HEK293 (cell line): ENCODE results near the gene PTCHD4.

ENCODE experiments used
- CTCF ChIA-PET: fragments of 350-600 bp; formaldehyde crosslinking; extraction: SDS; loops from one replicate; lab custom pipeline; 2021; ENCODE audit warnings: antibody characterized with exemption; lab: Yijun Ruan, JAX
- POLR2A ChIA-PET: fragments of 300-600 bp; formaldehyde crosslinking; extraction: SDS; loops from one replicate; lab custom pipeline; 2020; ENCODE audit warnings: antibody characterized with exemption, inconsistent platforms; lab: Yijun Ruan, JAX
- H3K27ac ChIP-seq: fragments of 200-500 bp; sonication (Bioruptor generic); 2 replicates; pipeline ENCODE4 v1.5.1; 2014; ENCODE audit warnings: low read depth, low read length, control low read depth, inconsistent platforms; ENCODE audit errors: extremely low read depth
- H3K36me3 ChIP-seq, 2 experiments: fragments of 200-500 bp in 1 of 2; sonication (Bioruptor generic) in 1 of 2; 1 replicate in 1 of 2; 2 replicates in 1 of 2; pipeline ENCODE4 v1.5.1; 2014 to 2017; ENCODE audit warnings: inconsistent platforms in 2 of 2, low read length in 2 of 2; ENCODE audit not compliant: control insufficient read depth in 2 of 2, insufficient read depth in 1 of 2
- H3K4me1 ChIP-seq: fragments of 200-500 bp; sonication (Bioruptor generic); 2 replicates; pipeline ENCODE4 v1.5.1; 2014; ENCODE audit warnings: mild to moderate bottlenecking, low read length, inconsistent platforms; ENCODE audit not compliant: control insufficient read depth, insufficient read depth
- H3K4me3 ChIP-seq: 2 replicates; pipeline ENCODE4 v1.5.1; 2011; ENCODE audit warnings: low read depth, mild to moderate bottlenecking, control low read depth, low read length, moderate library complexity
- H3K9me3 ChIP-seq: fragments of 200-500 bp; sonication (Bioruptor generic); 2 replicates; pipeline ENCODE4 v1.5.1; 2014; ENCODE audit warnings: low read depth, low read length, inconsistent platforms; ENCODE audit not compliant: control insufficient read depth, insufficient read depth
- BCL11A ChIP-seq: fragments of 450-650 bp; formaldehyde crosslinking; IDR thresholded peaks from 2 replicates; pipeline ENCODE4 v1.5.1; 2016; ENCODE audit warnings: low read depth, missing biosample characterization, missing genetic modification characterization
- BCL6B ChIP-seq: fragments of 450-650 bp; formaldehyde crosslinking; IDR thresholded peaks from 2 replicates; pipeline ENCODE4 v1.5.1; 2017; ENCODE audit warnings: missing biosample characterization, missing genetic modification characterization
- HIC1 ChIP-seq: fragments of 450-650 bp; formaldehyde crosslinking; IDR thresholded peaks from 2 replicates; pipeline ENCODE4 v1.5.1; 2016; ENCODE audit warnings: missing biosample characterization, missing genetic modification characterization
- KLF16 ChIP-seq: fragments of 450-650 bp; formaldehyde crosslinking; IDR thresholded peaks from 2 replicates; pipeline ENCODE4 v1.5.1; 2017; ENCODE audit warnings: missing biosample characterization, missing genetic modification characterization
- MEIS1 ChIP-seq: sonication (generic); formaldehyde crosslinking; IDR thresholded peaks from 2 replicates; pipeline ENCODE4 v1.8.1; 2022; ENCODE audit warnings: missing genetic modification reagents, mild to moderate bottlenecking, borderline replicate concordance
- OSR2 ChIP-seq: fragments of 450-650 bp; formaldehyde crosslinking; IDR thresholded peaks from 2 replicates; pipeline ENCODE4 v1.5.1; 2016; ENCODE audit warnings: missing biosample characterization, missing genetic modification characterization
- PATZ1 ChIP-seq: fragments of 450-650 bp; formaldehyde crosslinking; IDR thresholded peaks from 2 replicates; pipeline ENCODE4 v1.5.1; 2016; ENCODE audit warnings: missing biosample characterization, missing genetic modification characterization
- SP3 ChIP-seq: fragments of 450-650 bp; formaldehyde crosslinking; IDR thresholded peaks from 2 replicates; pipeline ENCODE4 v1.5.1; 2016; ENCODE audit warnings: missing biosample characterization, missing genetic modification characterization
- TSHZ1 ChIP-seq: fragments of 450-650 bp; formaldehyde crosslinking; IDR thresholded peaks from 2 replicates; pipeline ENCODE4 v1.5.1; 2016; ENCODE audit warnings: missing biosample characterization, missing genetic modification characterization, borderline replicate concordance
- ZBTB21 ChIP-seq: fragments of 450-650 bp; formaldehyde crosslinking; IDR thresholded peaks from 2 replicates; pipeline ENCODE4 v1.5.1; 2017; ENCODE audit warnings: missing biosample characterization, missing genetic modification characterization
- ZBTB49 ChIP-seq: fragments of 450-650 bp; formaldehyde crosslinking; IDR thresholded peaks from 2 replicates; pipeline ENCODE4 v1.5.1; 2016; ENCODE audit warnings: missing biosample characterization, missing genetic modification characterization, low read depth
- ZFP3 ChIP-seq: fragments of 450-650 bp; formaldehyde crosslinking; IDR thresholded peaks from 2 replicates; pipeline ENCODE4 v1.5.1; 2016; ENCODE audit warnings: low read depth, missing biosample characterization, missing genetic modification characterization
- ZIC2 ChIP-seq: fragments of 450-650 bp; formaldehyde crosslinking; IDR thresholded peaks from 2 replicates; pipeline ENCODE4 v1.5.1; 2016; ENCODE audit warnings: missing biosample characterization, missing genetic modification characterization
- ZNF155 ChIP-seq: fragments of 450-650 bp; formaldehyde crosslinking; IDR thresholded peaks from 2 replicates; pipeline ENCODE4 v1.5.1; 2016; ENCODE audit warnings: missing biosample characterization, missing genetic modification characterization
- ZNF221 ChIP-seq: fragments of 450-650 bp; formaldehyde crosslinking; IDR thresholded peaks from 2 replicates; pipeline ENCODE4 v1.5.1; 2017; ENCODE audit warnings: missing biosample characterization, missing genetic modification characterization, borderline replicate concordance
- ZNF280C ChIP-seq: fragments of 450-650 bp; formaldehyde crosslinking; IDR thresholded peaks from 2 replicates; pipeline ENCODE4 v1.5.1; 2016; ENCODE audit warnings: missing biosample characterization, missing genetic modification characterization
- ZNF501 ChIP-seq: fragments of 450-650 bp; formaldehyde crosslinking; IDR thresholded peaks from 2 replicates; pipeline ENCODE4 v1.5.1; 2016; ENCODE audit warnings: missing biosample characterization, missing genetic modification characterization
- ZNF837 ChIP-seq: fragments of 450-650 bp; formaldehyde crosslinking; IDR thresholded peaks from 2 replicates; pipeline ENCODE4 v1.5.1; 2016; ENCODE audit warnings: missing biosample characterization, missing genetic modification characterization

Gene PTCHD4

GRCh38 chr6:48110436-48111142, 408 bp downstream of the PTCHD4 start:
- ChIA-PET CTCF (no interaction called here), POLR2A (no interaction called here)
- Histone ChIP-seq H3K27ac (peak overlapping the region; percentile 65), H3K9me3 (no peaks in the 10 kb centered on the region), H3K36me3 (no peaks in the 10 kb centered on the region), H3K4me1 (no peaks in the 10 kb centered on the region), H3K4me3 (peak overlapping the region; percentile 76)
- TF ChIP-seq KLF16 (no peak), ZNF221 (tag by site-specific recombination) (no peak), ZFP3 (no peak), OSR2 (no peak), ZBTB21 (tag by site-specific recombination) (no peak), ZNF280C (tag by site-specific recombination) (no peak)

- H3K36me3 ChIP-seq: no peaks in the 10 kb centered on the region
- TF ChIP-seq PATZ1 (tag by site-specific recombination) (no peak), ZNF837 (tag by site-specific recombination) (no peak), MEIS1 (CRISPR knock-in tag) (no peak), SP3 (no peak), ZBTB49 (tag by site-specific recombination) (no peak), BCL11A (tag by site-specific recombination) (no peak), BCL6B (no peak), ZIC2 (tag by site-specific recombination) (no peak), TSHZ1 (tag by site-specific recombination) (no peak), HIC1 (tag by site-specific recombination) (no peak), ZNF501 (tag by site-specific recombination) (no peak), ZNF155 (tag by site-specific recombination) (no peak)
- H3K4me3 ChIP-seq: peak overlapping the region; percentile 76
- H3K4me1 ChIP-seq: no peaks in the 10 kb centered on the region
- no peak overlapping the region for H3K27ac ChIP-seq
- no peaks in the 10 kb centered on the region for H3K9me3 ChIP-seq
- ChIA-PET POLR2A (interaction anchor here (0.6 kb wide), 1 partner anchor 297 kb away, joined by 3 read pairs; no protein-coding TSS in a partner anchor), CTCF (no interaction called here)
Observed at GRCh38 chr6:48109944-48110343, 1.1 kb downstream of the PTCHD4 start.
